HS-5 (cell line): Measurements from ENCODE around the gene CCDC83.
"Not testable (repeated sequence)": the region's sequence is repeated elsewhere in the genome, so short reads cannot be mapped to it uniquely, and the experiment has no call there.

ENCODE experiments used
- DNase-seq: peaks from one replicate; pipeline ENCODE4 v3.0.0-alpha.2; 2012; ENCODE audit warnings: low read depth

Gene CCDC83

GRCh38 chr11:85835729-85836128 lies 19.5 kb upstream of the CCDC83 start:
- DNase-seq = no peak

- not testable (repeated sequence) for DNase-seq
Measured at GRCh38 chr11:85840932-85841331, 14.3 kb upstream of the CCDC83 start.

DNA sequence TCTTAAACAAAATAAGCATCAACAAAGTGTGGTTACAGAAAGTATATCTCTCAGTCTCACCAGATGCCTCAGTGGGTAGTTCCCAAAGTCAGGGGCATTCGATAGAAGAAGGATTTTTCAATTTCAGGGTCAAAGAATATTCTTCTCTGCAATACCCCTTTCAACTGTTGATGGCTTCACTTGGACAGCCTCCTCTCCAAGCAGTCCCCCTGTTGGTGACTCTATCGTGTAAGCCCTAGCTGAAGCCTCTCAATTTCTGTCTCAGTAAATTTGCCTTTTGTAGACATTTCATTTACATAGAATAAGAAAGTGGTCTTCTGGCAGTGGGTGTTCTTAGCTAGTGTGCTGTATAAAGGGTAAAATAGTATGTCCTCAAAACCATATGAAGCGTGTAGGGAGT lies 11.3 kb upstream of the CCDC83 start:
- no peak for DNase-seq

GRCh38 chr11:85844439-85845123 lies 10.6 kb upstream of the CCDC83 start:
- no peak for DNase-seq

DNA sequence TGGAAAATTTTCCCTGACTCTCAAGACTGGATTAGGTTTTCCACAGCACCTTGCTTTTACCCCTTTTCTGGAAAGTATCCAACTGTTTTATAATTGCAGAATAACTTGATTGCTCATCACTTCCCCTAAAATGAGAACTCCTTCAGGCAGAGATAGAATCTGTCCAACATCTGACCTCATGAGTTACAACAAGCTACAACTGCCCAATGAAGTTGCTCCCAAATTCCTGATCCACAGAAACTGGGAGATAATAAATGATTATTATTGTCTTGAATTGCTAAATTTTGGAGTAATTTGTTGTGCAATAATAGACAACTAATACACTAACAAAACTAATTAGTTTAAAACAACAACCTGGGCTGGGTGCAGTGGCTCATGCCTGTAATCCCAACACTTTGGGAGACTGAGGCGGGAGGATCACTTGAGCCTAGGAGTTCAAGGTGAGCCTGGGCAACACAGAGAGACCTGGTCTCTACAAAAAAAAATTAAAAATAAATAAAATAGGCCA lies 10.0 kb upstream of the CCDC83 start:
- DNase-seq = no peak

- no peak for DNase-seq
Measured at GRCh38 chr11:85847436-85847835, 7.7 kb upstream of the CCDC83 start.

- DNase-seq = no peak
Measured at GRCh38 chr11:85848006-85848405, 7.2 kb upstream of the CCDC83 start.

DNA sequence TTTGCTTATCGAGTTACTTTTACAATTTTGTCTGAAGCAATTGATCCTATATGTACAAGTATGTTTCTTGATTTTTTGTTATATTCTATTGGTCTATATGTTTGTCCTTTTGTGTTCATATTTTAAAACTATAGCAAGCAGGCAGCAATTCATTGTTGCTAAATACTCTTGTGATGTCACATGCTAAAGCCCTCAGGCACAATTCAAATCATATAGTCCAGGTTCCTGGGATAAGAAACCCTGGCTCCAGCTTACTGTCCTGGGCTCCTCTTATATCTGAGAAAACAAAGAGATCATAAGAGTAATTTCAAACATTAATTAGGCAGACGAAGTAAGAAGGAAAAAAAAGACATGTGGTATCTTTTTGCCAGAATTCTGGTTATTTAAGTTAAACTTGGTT lies 6.6 kb upstream of the CCDC83 start:
- no peak for DNase-seq

DNA sequence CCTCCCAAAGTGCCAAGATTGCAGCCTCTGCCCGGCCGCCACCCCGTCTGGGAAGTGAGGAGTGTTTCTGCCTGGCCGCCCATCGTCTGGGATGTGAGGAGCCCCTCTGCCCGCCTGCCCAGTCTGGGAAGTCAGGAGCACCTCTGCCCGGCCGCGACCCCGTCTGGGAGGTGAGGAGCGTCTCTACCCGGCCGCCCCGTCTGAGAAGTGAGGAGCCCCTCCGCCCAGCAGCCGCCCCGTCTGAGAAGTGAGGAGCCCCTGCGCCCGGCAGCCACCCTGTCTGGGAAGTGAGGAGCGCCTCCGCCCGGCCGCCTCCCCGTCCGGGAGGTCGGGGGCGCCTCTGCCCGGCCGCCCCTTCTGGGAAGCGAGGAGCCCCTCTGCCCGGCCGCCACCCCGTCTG lies 2.4 kb upstream of the CCDC83 start:
- DNase-seq = not testable (repeated sequence)

- DNase-seq = not testable (repeated sequence)
Measured at GRCh38 chr11:85853541-85853940, 1.6 kb upstream of the CCDC83 start.

DNA sequence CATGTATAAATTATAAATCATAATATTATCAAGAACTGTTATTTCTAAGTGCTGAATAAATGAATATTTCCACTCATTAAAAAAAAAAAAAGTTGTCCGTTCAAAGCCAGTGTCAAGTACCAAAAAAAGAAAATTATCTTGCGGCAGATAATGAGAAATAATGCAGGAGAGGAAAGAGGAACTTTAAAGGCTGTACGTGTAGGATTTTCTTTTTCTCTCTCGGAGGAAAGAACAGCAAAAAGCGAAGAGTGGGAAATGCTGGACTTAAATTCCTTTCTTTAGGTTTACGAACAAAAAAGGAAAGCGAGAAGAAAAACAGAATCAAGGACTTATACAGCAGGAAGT lies 999 bp upstream of the CCDC83 start:
- DNase-seq = no peak

GRCh38 chr11:85854557-85855340 lies 434 bp upstream of the CCDC83 start:
- DNase-seq = peak; percentile 79

DNA sequence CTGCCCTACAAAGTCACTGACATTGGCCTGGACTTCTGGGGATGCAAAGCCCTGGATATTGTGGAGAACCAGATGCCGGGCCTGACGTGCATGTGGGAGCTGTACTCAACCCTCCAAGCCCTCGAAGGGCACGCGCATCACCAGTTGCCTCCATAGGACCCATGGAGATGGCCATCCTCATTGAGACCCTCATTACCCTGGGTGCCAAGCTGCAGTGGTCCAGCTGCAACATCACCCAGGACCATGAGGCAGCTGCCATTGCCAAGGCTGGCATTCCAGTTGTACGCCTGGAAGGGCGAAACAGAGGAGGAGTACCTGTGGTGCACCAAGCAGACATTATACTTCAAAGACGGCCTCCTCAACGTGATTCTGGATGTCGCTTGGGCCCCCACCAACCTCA lies 1.9 kb downstream of the CCDC83 start:
- DNase-seq = no peak

GRCh38 chr11:85859541-85859940 lies 4.4 kb downstream of the CCDC83 start:
- not testable (repeated sequence) for DNase-seq

DNA sequence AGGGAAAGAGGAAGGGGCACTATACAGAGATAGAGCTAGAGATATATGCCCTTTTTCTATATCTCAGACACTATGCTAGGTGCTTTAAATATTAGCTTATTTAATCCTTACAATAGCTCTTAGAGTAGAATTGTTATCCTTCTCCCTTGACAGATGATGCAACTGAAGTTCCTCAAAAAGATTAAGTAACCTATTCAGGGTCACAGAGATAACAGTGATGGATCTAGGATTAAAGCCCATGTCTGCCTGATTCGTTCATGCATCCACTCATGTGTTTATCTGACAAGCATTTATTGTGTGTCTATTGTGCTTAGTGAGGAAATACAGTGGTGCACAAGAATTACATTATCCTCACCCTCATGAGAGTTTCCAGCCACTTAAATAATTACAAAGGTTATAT lies 8.7 kb downstream of the CCDC83 start:
- DNase-seq = no peak

DNA sequence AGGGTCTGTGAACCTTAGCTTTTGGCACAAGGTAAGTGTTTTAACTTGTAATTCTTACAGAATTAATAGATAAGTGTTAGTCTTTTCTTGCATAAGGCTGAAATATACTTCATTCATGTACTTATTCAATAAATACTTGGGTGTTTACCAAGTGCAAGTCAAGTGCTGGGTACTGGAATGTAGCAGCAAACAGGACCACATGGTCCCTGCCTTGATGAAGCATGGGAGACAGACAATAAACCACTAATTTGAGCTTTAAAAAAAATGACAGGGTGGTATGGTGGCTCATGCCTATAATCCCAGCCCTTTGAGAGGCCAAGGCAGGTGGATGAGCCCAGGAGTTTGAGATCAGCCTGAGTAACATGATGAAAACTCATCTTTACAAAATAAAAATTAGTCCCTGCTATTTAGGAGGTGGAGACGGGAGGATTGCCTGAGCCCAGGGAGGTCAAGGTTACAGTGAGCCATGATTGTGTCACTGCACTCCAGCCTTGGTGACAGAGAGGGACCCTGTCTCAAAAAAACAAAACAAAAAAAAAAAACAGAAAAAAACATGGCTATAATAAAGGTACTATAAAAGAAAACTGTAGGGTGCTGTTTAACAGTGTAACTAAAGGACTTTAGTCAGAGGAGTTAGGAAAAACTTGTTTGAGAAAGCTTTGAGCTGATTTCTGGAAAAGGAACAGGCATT lies 11.1 kb downstream of the CCDC83 start:
- no peak for DNase-seq

DNA sequence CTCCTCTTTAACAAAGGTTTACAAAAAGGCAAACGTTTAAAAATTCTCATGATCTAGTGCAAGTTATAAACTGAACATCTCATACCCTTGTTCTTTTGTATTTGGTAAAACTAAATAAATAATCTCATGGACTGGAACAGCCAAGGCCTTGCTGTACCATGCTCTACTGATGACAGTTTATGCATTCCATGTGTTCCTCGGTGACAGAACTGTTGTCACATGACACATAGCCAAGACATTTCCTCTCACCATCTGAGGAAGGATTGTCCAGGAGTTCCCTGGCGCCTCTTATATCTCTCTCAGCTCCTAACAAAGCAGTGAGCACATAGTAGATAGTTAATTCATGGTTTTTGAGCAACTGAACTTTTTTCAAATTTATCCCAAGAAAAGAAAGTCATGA lies 12.6 kb downstream of the CCDC83 start:
- no peak for DNase-seq

- DNase-seq = no peak
Measured at GRCh38 chr11:85869781-85870180, 14.6 kb downstream of the CCDC83 start.

- no peak for DNase-seq
Measured at GRCh38 chr11:85874265-85874664, 19.1 kb downstream of the CCDC83 start.

DNA sequence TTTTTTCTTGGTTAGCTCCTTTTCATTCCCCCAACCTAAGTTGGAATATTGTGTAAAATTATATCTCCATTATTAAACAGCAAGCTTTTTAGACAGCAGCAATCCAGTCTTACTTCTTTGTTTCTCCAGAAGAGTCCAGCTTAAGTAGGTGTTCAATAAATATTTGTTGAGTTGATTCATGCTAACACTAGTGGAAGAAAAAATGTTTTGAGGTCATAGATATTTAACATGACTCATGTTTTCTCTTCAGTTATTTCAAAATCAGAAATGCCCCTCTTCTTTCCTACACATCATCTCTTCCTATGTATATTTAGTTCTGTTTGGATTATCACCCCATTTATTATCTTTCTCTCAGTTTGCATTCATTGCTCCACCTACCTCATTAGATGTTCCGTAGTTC lies 20.3 kb downstream of the CCDC83 start:
- DNase-seq = peak; percentile 48

DNA sequence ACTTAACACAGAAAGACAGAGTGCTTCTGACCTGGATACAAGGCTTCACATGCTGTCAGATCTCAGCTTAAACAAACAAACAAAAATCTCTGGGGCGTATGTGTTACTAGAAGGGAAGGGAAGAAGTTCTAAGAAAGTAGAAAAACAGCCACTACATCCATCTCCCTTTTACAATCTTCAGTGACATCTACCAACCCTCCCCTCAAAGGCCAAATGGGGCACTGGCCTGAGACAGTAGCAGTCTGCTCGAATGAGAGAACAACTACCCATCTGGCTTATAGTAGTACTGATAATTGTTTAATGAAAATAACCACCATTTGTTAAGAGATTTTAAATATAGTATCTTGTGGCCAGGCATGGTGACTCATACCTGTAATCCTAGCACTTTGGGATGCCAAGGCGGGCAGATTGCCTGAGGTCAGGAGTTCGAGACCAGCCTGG lies 29.4 kb downstream of the CCDC83 start:
- DNase-seq = no peak

- no peak for DNase-seq
Measured at GRCh38 chr11:85886089-85887056, 31.2 kb downstream of the CCDC83 start.
